IMR-90 (cell line): ENCODE measurements around the gene CTNND2. TPM values are rescaled to one million over a fixed set of nuclear protein-coding genes. Genes with fewer than 3 reads are reported as not detected.

ENCODE experiments used
- ATAC-seq: fragments of 200-7000 bp; cut with Tn5 transposase; 2 replicates; pipeline ENCODE4 v1.9.1; 2020; ENCODE audit warnings: low read depth, mild to moderate bottlenecking, moderate library complexity
- BruUV-seq: library from RNA; stranded (reverse); fragments of 400-500 nt; replicated peaks from 2 replicates; lab custom pipeline; 2021; lab: Mats Ljungman, UMichigan
- CTCF ChIA-PET: fragments of 300-600 bp; formaldehyde crosslinking; extraction: SDS; loops from one replicate; lab custom pipeline; 2021; ENCODE audit warnings: antibody characterized with exemption; lab: Yijun Ruan, JAX
- POLR2A ChIA-PET: fragments of 300-600 bp; sonication (Branson Sonifier 250); formaldehyde crosslinking; loops from one replicate; lab custom pipeline; 2022; ENCODE audit warnings: antibody characterized with exemption; ENCODE audit not compliant: unreplicated experiment; lab: Charles Lee
- DNase-seq: peaks from one replicate; pipeline ENCODE4 v3.0.0; 2013
- H2AFZ ChIP-seq: replicated peaks from 2 replicates; pipeline ENCODE3; 2013; ENCODE audit warnings: low read length, mild to moderate bottlenecking; ENCODE audit not compliant: poor library complexity
- H2AK5ac ChIP-seq: 2 replicates; pipeline ENCODE4 v1.6.1; 2013; ENCODE audit warnings: low read depth, low read length, inconsistent platforms
- H2AK9ac ChIP-seq: replicated peaks from 2 replicates; pipeline ENCODE3; 2013; ENCODE audit warnings: mild to moderate bottlenecking, low read depth, low read length, moderate library complexity; ENCODE audit not compliant: poor library complexity
- H2BK120ac ChIP-seq: 2 replicates; pipeline ENCODE4 v1.6.1; 2013; ENCODE audit warnings: low read depth, low read length, inconsistent platforms
- H2BK15ac ChIP-seq: 3 replicates; pipeline ENCODE4 v1.6.1; 2013; ENCODE audit warnings: low read depth, low read length, inconsistent platforms
- H2BK20ac ChIP-seq: 2 replicates; pipeline ENCODE4 v1.6.1; 2013; ENCODE audit warnings: low read depth, mild to moderate bottlenecking, inconsistent platforms, low read length, moderate library complexity
- H2BK5ac ChIP-seq: 2 replicates; pipeline ENCODE4 v1.6.1; 2013; ENCODE audit warnings: mild to moderate bottlenecking, low read depth, low read length, inconsistent platforms; ENCODE audit not compliant: poor library complexity, severe bottlenecking
- H3K14ac ChIP-seq: replicated peaks from 2 replicates; pipeline ENCODE4 v1.6.1; 2013; ENCODE audit warnings: low read depth, low read length, inconsistent platforms
- H3K18ac ChIP-seq: 2 replicates; pipeline ENCODE4 v1.6.1; 2013; ENCODE audit warnings: low read depth, low read length, control low read depth
- H3K23ac ChIP-seq: 2 replicates; pipeline ENCODE4 v1.6.1; 2013; ENCODE audit warnings: low read depth, low read length, inconsistent platforms
- H3K27ac ChIP-seq: 2 replicates; pipeline ENCODE4 v1.5.1; 2013; ENCODE audit warnings: mild to moderate bottlenecking, control low read depth, low read length; ENCODE audit not compliant: insufficient read depth
- H3K27me3 ChIP-seq: 2 replicates; pipeline ENCODE4 v1.6.1; 2013; ENCODE audit warnings: low read length; ENCODE audit not compliant: control insufficient read depth, insufficient read depth
- H3K36me3 ChIP-seq: 2 replicates; pipeline ENCODE4 v1.6.1; 2013; ENCODE audit warnings: low read length, mixed read lengths; ENCODE audit not compliant: control insufficient read depth, insufficient read depth
- H3K4ac ChIP-seq: 2 replicates; pipeline ENCODE4 v1.6.1; 2013; ENCODE audit warnings: low read depth, low read length, inconsistent platforms
- H3K4me1 ChIP-seq: 2 replicates; pipeline ENCODE4 v1.6.1; 2013; ENCODE audit warnings: low read length, mixed read lengths; ENCODE audit not compliant: control insufficient read depth, insufficient read depth
- H3K4me2 ChIP-seq: 2 replicates; pipeline ENCODE4 v1.6.1; 2013; ENCODE audit warnings: low read depth, mild to moderate bottlenecking, control low read depth, low read length, moderate library complexity
- H3K4me3 ChIP-seq: 2 replicates; pipeline ENCODE4 v1.5.1; 2013; ENCODE audit warnings: low read depth, mild to moderate bottlenecking, control low read depth, low read length, moderate library complexity; ENCODE audit not compliant: insufficient read depth
- H3K56ac ChIP-seq: 2 replicates; pipeline ENCODE4 v1.6.1; 2013; ENCODE audit warnings: low read length, inconsistent platforms; ENCODE audit not compliant: insufficient read depth; ENCODE audit errors: extremely low read depth
- H3K79me1 ChIP-seq, 2 experiments: 2 replicates each; pipeline ENCODE4 v1.6.1; 2013; ENCODE audit warnings: low read length in 2 of 2, inconsistent platforms in 1 of 2, low read depth in 1 of 2
- H3K9ac ChIP-seq: 2 replicates; pipeline ENCODE4 v1.6.1; 2013; ENCODE audit warnings: low read depth, low read length, control low read depth
- H3K9me1 ChIP-seq: 2 replicates; pipeline ENCODE4 v1.6.1; 2013; ENCODE audit warnings: low read length, inconsistent platforms; ENCODE audit not compliant: insufficient read depth
- H3K9me3 ChIP-seq: 2 replicates; pipeline ENCODE4 v1.6.1; 2013; ENCODE audit warnings: low read length; ENCODE audit not compliant: control insufficient read depth, insufficient read depth
- H4K20me1 ChIP-seq: 2 replicates; pipeline ENCODE4 v1.6.1; 2013; ENCODE audit warnings: low read length, inconsistent platforms; ENCODE audit not compliant: insufficient read depth
- H4K5ac ChIP-seq: 2 replicates; pipeline ENCODE4 v1.6.1; 2013; ENCODE audit warnings: mild to moderate bottlenecking, low read depth, low read length, control low read depth
- H4K8ac ChIP-seq, 2 experiments: 2 replicates each; pipeline ENCODE4 v1.6.1; 2013; ENCODE audit warnings: low read depth in 2 of 2, low read length in 2 of 2, control low read depth in 1 of 2, inconsistent platforms in 1 of 2
- H4K91ac ChIP-seq: 2 replicates; pipeline ENCODE4 v1.6.1; 2013; ENCODE audit warnings: low read depth, low read length, inconsistent platforms; ENCODE audit not compliant: insufficient read depth
- BHLHE40 ChIP-seq: fragments of 150-350 bp; IDR thresholded peaks from 2 replicates; pipeline ENCODE4 v1.6.1; 2016; ENCODE audit warnings: mild to moderate bottlenecking, low read depth, low read length
- CEBPB ChIP-seq: IDR thresholded peaks from 2 replicates; pipeline ENCODE4 v1.6.1; 2012; ENCODE audit warnings: low read depth, low read length, improper control_type of control experiment
- CHD1 ChIP-seq: IDR thresholded peaks from 2 replicates; pipeline ENCODE4 v1.6.1; 2012; ENCODE audit warnings: low read depth, low read length, improper control_type of control experiment
- CTCF ChIP-seq: conservative IDR thresholded peaks from 2 replicates; pipeline ENCODE4 v1.5.1; 2012; ENCODE audit warnings: mild to moderate bottlenecking, low read depth, low read length, improper control_type of control experiment
- ELK1 ChIP-seq: fragments of 150-350 bp; IDR thresholded peaks from 2 replicates; pipeline ENCODE4 v1.6.1; 2016; ENCODE audit warnings: low read depth, mild to moderate bottlenecking, low read length, moderate library complexity, borderline replicate concordance
- FOS ChIP-seq: fragments of 150-350 bp; IDR thresholded peaks from 2 replicates; pipeline ENCODE4 v1.6.1; 2016; ENCODE audit warnings: low read depth, low read length
- MAFK ChIP-seq: IDR thresholded peaks from 2 replicates; pipeline ENCODE4 v1.6.1; 2012; ENCODE audit warnings: low read depth, low read length, improper control_type of control experiment
- MAZ ChIP-seq: IDR thresholded peaks from 2 replicates; pipeline ENCODE4 v1.6.1; 2012; ENCODE audit warnings: low read depth, mild to moderate bottlenecking, low read length, improper control_type of control experiment, moderate library complexity, borderline replicate concordance
- MXI1 ChIP-seq: IDR thresholded peaks from 2 replicates; pipeline ENCODE4 v1.6.1; 2012; ENCODE audit warnings: low read depth, mild to moderate bottlenecking, low read length, moderate library complexity, borderline replicate concordance
- NFE2L2 ChIP-seq: fragments of 150-350 bp; IDR thresholded peaks from 2 replicates; pipeline ENCODE4 v1.6.1; 2016; ENCODE audit warnings: low read depth, mild to moderate bottlenecking, low read length
- RAD21 ChIP-seq: IDR thresholded peaks from 2 replicates; pipeline ENCODE4 v1.6.1; 2012; ENCODE audit warnings: low read length, improper control_type of control experiment
- RCOR1 ChIP-seq: IDR thresholded peaks from 2 replicates; pipeline ENCODE4 v1.6.1; 2012; ENCODE audit warnings: mild to moderate bottlenecking, low read length, improper control_type of control experiment; ENCODE audit not compliant: insufficient replicate concordance
- RFX5 ChIP-seq: IDR thresholded peaks from 2 replicates; pipeline ENCODE4 v1.8.0; 2012; ENCODE audit warnings: low read depth, mild to moderate bottlenecking, low read length, moderate library complexity
- SMC3 ChIP-seq: fragments of 150-350 bp; IDR thresholded peaks from 2 replicates; pipeline ENCODE4 v1.6.1; 2016; ENCODE audit warnings: low read depth, mild to moderate bottlenecking, antibody characterized with exemption, low read length, moderate library complexity
- USF2 ChIP-seq: fragments of 150-350 bp; IDR thresholded peaks from 2 replicates; pipeline ENCODE4 v1.6.1; 2017; ENCODE audit warnings: mild to moderate bottlenecking, antibody characterized with exemption, low read length, low read depth
- WGBS, 2 experiments: methylation state at CpG; one replicate each; pipeline versions ENCODE4 v1.1.5 to v1.1.7; 2013; ENCODE audit warnings: missing lambda C conversion rate in 2 of 2; ENCODE audit not compliant: insufficient read length in 1 of 2; ENCODE audit errors: extremely low coverage in 2 of 2; 5-methylcytosine and 5-hydroxymethylcytosine counted together
- dilution Hi-C: fragments of 300-500 bp; cut with HindIII; formaldehyde crosslinking; loops from one replicate; pipeline ENCODE4 v1.14.3; 2018; ENCODE audit warnings: low sequenced_read_pairs; ENCODE audit not compliant: unreplicated experiment
- in situ Hi-C: fragments of 300-500 bp; cut with MboI; formaldehyde crosslinking; loops from 3 replicates; pipeline ENCODE4 v1.14.3; 2019; ENCODE audit warnings: low sequenced_read_pairs, inconsistent platforms, mixed read lengths
- intact Hi-C: fragments of 100-400 bp; cut with micrococcal nuclease; formaldehyde crosslinking; loops from 2 replicates; pipeline ENCODE4 v1.10.0; 2022
- polyA plus RNA-seq, 3 experiments: library from polyadenylated mRNA; depleted of rRNA; stranded (reverse); fragments of >200 nt; gene quantifications; 2 replicates each; pipeline ENCODE4 v1.2.3, GENCODE V29; 2012; ENCODE audit warnings: low replicate concordance in 1 of 3
- total RNA-seq: library from RNA; depleted of rRNA; stranded (reverse); fragments of >200 nt; gene quantifications from 2 replicates; pipeline ENCODE4 v1.2.3, GENCODE V29; 2012

CTNND2 gene
- total and polyA plus RNA-seq, 2 of the 4 experiments (the other 2 are of a cell fraction) = not detected

GRCh38 chr5:11045411-11045810 is 858.8 kb downstream of the CTNND2 start:
- Histone ChIP-seq H3K14ac (no peak overlapping the region), H2AFZ (no peak overlapping the region), H4K8ac (no peak overlapping the region), H4K5ac (no peak overlapping the region), H4K91ac (no peak overlapping the region), H3K4me2 (no peak overlapping the region), H3K23ac (no peak overlapping the region), H2BK20ac (no peak overlapping the region), H3K36me3 (no peaks in the 10 kb centered on the region), H3K9ac (no peak overlapping the region), H3K27me3 (peaks cover 7% of the 10 kb centered on the region), H3K4ac (no peak overlapping the region), H4K20me1 (no peaks in the 10 kb centered on the region), H2BK15ac (no peak overlapping the region), H3K9me1 (no peaks in the 10 kb centered on the region), H3K9me3 (no peaks in the 10 kb centered on the region), H3K4me1 (no peaks in the 10 kb centered on the region), H2BK120ac (no peak overlapping the region), H3K18ac (no peak overlapping the region), H3K56ac (no peak overlapping the region), H2BK5ac (no peak overlapping the region), H3K4me3 (no peak overlapping the region), H3K27ac (no peak overlapping the region), H3K79me1 (no peaks in the 10 kb centered on the region), H2AK9ac (no peak overlapping the region), H2AK5ac (no peak overlapping the region)
- no CpG with 5 or more reads among the region's 3 CpGs for WGBS, 2 experiments
- ChIA-PET POLR2A (no interaction called here), CTCF (no interaction called here)
- no peak for ATAC-seq
- BruUV-seq = no TSS peak
- DNase-seq = no peak
- in situ Hi-C loops = no loop called here
- dilution Hi-C loops = no loop called here
- no peak for TF ChIP-seq USF2
- TF ChIP-seq MAZ = no peak
- TF ChIP-seq NFE2L2 = no peak
- TF ChIP-seq FOS = no peak
- TF ChIP-seq MAFK = no peak
- TF ChIP-seq RFX5 = no peak
- no peak for TF ChIP-seq RCOR1
- TF ChIP-seq BHLHE40 = no peak
- no peak for TF ChIP-seq RAD21
- TF ChIP-seq MXI1 = no peak
- no peak for TF ChIP-seq ELK1
- no peak for TF ChIP-seq CHD1
- TF ChIP-seq CTCF = no peak
- TF ChIP-seq SMC3 = no peak
- TF ChIP-seq CEBPB = no peak
- intact Hi-C loops = loop anchor here (5.0 kb wide), 1 partner anchor 183 kb away; no protein-coding TSS in a partner anchor
